ENCODE measurements around the gene BUD23.
A peak's percentile ranks its signal among the peaks of the same experiment; 100 is the strongest.
"Not testable (repeated sequence)": the region's sequence is repeated elsewhere in the genome, so short reads cannot be mapped to it uniquely, and the experiment has no call there.

BUD23 gene

GRCh38 chr7:73683056-73683787 is at the start of gene BUD23, which contains the start of gene DNAJC30:
BUD23 (plus strand) TSS chr7:73683597; CDS start chr7:73683626, 29 bp downstream.
DNAJC30 (minus strand) TSS chr7:73683453; CDS start chr7:73683423, 30 bp downstream.
- DNase-seq (ENCODE audit: low read depth in 2 of 2): peak; percentile 95 to 96

- DNase-seq (ENCODE audit: low read depth in 2 of 2): no peak
Observed at GRCh38 chr7:73633844-73634243, 49.6 kb upstream of the BUD23 start.

GRCh38 chr7:73635428-73636200 is 47.8 kb upstream of the BUD23 start:
- no peak for DNase-seq (ENCODE audit: low read depth in 2 of 2)

GRCh38 chr7:73638911-73639310 is 44.5 kb upstream of the BUD23 start:
- DNase-seq (ENCODE audit: low read depth in 2 of 2): no peak

- DNase-seq (ENCODE audit: low read depth in 2 of 2): no peak
Observed at GRCh38 chr7:73642834-73643233, 40.6 kb upstream of the BUD23 start.

- DNase-seq (ENCODE audit: low read depth in 2 of 2): no peak
Observed at GRCh38 chr7:73644688-73645286, 38.6 kb upstream of the BUD23 start.

- DNase-seq (ENCODE audit: low read depth in 2 of 2): no peak
Observed at GRCh38 chr7:73645643-73646174, 37.7 kb upstream of the BUD23 start.

- DNase-seq (ENCODE audit: low read depth in 2 of 2): no peak
Observed at GRCh38 chr7:73646785-73647724, 36.3 kb upstream of the BUD23 start.

GRCh38 chr7:73647725-73648592 is 35.4 kb upstream of the BUD23 start:
- DNase-seq (ENCODE audit: low read depth in 2 of 2): no peak

GRCh38 chr7:73648593-73649332 is 34.6 kb upstream of the BUD23 start:
- DNase-seq (ENCODE audit: low read depth in 2 of 2): no peak

- no peak for DNase-seq (ENCODE audit: low read depth in 2 of 2)
Observed at GRCh38 chr7:73649576-73649975, 33.8 kb upstream of the BUD23 start.

- DNase-seq (ENCODE audit: low read depth in 2 of 2): no peak
Observed at GRCh38 chr7:73650524-73650923, 32.9 kb upstream of the BUD23 start.

- no peak for DNase-seq (ENCODE audit: low read depth in 2 of 2)
Observed at GRCh38 chr7:73652541-73652949, 30.9 kb upstream of the BUD23 start.

GRCh38 chr7:73655309-73655708 is 28.1 kb upstream of the BUD23 start:
- not testable (repeated sequence) for DNase-seq (ENCODE audit: low read depth in 2 of 2)

- DNase-seq (ENCODE audit: low read depth in 2 of 2): no peak
Observed at GRCh38 chr7:73659983-73660382, 23.4 kb upstream of the BUD23 start.

- DNase-seq (ENCODE audit: low read depth in 2 of 2): not testable (repeated sequence)
Observed at GRCh38 chr7:73660594-73660993, 22.8 kb upstream of the BUD23 start.

GRCh38 chr7:73663033-73663432 is 20.4 kb upstream of the BUD23 start:
- no peak for DNase-seq (ENCODE audit: low read depth in 2 of 2)

- DNase-seq (ENCODE audit: low read depth in 2 of 2): peak; percentile 78 to 87
Observed at GRCh38 chr7:73667344-73668102, 15.9 kb upstream of the BUD23 start, which contains the start of gene VPS37D. VPS37D (plus strand) TSS chr7:73667831; CDS start chr7:73667959, 128 bp downstream.

All from activated CD8-positive, alpha-beta memory T cell treated with anti-CD3 and anti-CD28 coated beads for 4 hours (primary cell).